ENCODE data around the gene WWC2.

WWC2 gene

DNA sequence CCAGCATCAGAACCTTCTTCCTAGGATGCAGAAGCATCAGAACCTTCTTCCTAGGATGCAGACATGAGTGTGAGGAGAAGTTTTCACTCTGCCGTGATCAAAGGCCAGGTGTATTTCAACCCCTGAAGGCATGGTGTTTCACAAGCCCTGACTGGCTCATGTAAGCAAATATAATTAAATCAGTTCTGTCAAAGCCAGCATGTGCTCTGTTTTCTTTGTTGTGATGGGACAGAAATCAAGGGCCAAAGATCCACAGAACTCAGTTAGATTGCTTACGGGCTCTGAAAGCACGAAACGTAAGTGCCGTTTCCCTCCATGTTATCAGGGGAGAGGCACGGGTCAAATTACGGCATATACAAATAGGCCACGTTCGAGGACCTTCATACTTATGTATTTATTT, 255.2 kb downstream of the WWC2 start:
- no peak for DNase-seq (ENCODE audit: low read depth)

DNA sequence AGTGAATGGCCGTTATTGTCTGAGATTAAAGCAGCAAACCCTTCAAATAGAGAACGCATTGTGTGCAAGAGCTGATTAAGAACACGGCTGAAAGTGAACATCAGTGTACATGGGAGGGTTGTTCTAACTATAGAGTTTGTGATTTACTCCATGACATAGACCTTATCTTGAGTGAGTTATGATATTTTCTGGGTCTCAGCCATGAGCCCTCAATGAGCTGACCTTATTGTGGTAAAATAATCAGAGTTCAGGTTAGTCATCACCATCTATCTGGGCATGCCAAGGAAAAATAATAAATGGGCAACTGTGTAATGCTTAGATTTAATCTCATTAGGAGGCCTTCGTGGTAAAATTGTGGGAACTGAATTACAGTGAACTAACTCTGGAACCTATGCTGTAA, 256.3 kb downstream of the WWC2 start:
- DNase-seq (ENCODE audit: low read depth), result no peak

DNA sequence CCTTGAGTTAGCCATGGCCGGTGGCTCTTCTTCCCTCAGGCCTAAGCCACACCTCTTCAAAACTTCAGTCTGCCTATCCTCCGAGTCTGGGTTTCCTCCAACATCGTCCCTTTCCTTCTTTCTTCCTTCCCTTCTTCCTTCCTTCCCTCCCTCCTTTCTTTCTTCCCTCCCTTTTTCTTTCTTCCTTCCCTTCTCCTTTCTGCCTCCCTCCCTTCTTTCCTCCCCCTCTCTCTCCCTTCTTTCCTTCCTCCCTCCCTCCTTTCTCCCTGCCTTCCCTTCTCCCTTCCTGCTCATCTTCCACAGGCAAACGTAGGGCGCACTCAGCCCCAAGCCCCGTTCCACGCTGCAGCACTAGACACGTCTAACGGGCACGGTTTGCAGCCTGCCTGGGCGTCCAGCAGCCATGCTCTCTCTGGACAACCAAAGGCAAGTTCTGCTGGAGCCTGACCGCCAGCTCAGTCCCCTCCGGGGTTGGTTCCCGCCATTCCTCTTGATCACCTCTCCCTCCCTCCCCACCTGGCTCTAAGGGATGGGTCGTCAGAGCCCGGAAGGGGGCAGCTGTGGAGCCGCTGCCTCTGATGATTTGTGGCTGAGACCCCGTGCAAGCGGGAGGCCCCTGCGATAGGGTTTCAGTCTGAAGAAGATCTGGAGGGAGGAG, 257.2 kb downstream of the WWC2 start:
- no peak for DNase-seq (ENCODE audit: low read depth)

DNA sequence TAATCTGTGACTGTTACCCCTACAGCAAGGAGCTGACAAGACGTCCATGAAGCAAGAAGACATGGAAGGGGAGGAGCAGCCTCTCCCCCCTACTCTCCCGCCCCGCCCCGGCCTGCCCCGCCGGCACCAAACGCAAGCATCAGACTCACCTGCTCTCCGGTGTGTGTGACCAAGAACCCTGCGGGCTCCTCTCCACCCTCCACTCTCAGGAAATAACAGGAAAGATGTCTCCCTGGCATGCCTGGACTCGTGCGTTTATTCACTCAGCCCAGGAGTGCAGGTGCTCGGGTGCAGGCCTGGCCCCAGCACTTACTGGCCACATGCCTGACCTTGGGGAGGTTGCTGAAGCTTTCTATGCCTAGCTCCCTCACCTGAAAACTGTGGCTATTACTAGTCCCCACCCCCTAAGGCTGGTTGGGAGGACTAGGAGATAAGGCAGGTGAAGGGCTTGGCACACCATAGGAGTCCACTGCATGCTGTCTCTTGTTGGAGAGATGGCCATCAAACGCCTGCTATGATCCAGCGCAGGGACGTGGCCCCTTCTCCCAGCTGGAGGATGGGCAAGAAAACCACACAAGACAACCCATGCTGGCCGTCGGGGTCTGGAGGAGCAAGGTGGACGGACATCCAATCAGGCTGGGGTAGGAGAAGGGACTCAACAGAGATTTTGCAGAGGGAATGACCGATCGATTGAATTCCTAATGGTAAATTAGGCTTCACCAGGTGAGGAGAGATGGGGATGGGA, 258.0 kb downstream of the WWC2 start:
- no peak for DNase-seq (ENCODE audit: low read depth)

DNA sequence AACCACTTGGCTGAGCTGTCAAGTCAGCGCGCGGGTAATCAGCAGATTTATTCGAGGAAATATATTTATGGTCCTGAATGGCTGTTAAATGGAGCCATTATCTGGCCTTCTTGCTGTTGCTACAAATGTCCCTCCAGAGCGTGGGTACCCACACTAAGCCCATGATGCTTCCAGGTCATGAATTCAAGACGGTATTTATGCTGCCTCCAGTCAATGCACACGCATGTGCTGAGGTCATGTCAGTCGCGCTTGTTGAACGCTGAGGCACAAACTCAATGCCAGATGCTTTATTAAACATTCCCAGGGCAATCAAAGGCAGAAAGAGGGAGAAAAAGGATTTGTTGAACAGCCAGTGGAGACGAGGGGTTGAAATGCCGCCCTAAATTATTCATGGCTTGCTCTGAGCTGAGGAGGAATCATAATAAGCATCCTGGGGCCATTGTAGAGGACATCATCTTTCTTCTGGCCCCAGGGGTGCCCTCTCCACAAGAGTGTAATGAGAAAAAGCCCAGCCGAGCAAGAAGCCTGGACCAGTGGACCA, 259.2 kb downstream of the WWC2 start:
- no peak for DNase-seq (ENCODE audit: low read depth)

DNA sequence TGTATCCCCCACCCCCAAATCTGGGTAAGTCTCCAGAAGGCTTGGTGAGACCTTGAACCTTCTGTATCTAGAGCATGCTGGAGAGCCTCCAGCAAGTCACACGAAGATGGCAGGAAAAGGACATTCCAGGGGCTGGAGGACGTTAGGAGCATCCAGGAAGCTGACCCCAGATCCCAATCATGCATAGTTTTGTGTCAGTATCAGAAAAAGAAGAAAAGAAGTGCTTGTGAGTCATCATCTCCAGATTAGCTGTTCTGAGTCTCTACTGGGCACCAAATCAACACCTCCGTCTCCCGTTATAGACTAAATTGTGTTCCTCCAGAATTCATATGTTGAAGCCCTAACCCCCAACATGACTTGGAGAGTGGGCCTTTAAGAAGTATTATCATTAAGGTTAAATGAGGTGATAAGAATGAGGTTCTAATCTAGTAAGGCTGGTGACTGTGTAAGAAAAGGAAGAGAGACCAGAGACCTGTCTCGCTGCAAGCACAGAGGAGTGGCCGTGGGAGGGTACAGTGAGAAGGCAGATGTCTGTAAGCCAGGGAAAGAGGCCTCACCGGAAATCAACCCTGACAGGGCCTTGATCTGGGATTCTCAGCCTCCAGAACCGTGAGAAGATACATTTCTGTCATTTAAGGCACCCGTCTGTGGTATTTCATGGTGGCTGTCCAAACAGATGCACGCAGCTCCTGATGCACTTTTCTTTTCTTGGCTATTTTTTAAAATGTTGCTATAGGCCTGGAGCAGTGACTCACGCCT, 261.3 kb downstream of the WWC2 start:
- DNase-seq (ENCODE audit: low read depth), result no peak

DNA sequence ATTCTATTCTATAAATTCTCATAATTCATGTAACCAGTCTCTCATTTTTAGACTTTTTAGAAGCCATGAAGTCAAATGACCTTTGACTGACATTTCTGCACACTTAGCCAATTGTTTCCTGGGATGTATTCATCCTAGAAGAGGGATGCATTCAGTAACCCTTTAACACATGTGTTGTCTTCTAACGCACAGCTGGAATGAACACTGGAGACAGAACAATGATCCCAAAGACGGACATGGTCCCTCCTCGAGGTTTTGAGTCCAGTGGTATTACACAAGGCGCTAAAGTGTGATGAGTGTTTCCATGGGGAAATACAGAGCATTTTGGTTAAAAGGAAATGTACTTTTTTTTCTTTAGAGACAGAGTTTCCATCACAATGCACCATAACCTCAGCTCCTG, 263.0 kb downstream of the WWC2 start:
- DNase-seq (ENCODE audit: low read depth), result no peak

DNA sequence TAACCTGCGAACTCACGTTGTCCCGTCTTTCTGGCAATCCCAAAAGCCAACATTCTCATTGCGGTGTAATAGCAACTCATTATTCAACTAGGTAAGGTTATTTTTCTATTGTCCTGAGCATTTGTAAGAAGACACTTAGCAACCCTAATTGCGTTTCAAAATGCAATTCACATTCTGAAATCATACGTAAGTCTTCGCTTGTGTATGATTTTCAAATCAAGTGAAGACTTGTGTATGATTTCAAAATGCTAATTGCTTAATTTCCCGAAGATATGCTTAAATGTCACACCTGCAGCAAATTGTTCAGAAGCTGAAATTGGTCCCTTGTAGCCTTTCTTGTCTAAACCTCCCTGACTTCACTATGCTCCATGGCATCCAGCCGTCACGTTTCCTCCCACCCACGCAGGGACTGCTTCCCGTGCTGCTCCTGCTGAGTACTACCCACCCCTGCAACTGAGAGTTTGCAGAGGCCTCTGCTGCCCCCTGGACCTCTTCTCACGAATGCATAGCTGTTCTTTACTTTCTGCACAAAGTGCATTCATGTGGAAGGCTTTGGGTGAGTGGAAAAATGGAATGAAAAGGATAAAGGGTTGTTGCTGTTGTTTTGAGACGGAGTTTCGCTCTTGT, 264.0 kb downstream of the WWC2 start:
- no peak for DNase-seq (ENCODE audit: low read depth)

DNA sequence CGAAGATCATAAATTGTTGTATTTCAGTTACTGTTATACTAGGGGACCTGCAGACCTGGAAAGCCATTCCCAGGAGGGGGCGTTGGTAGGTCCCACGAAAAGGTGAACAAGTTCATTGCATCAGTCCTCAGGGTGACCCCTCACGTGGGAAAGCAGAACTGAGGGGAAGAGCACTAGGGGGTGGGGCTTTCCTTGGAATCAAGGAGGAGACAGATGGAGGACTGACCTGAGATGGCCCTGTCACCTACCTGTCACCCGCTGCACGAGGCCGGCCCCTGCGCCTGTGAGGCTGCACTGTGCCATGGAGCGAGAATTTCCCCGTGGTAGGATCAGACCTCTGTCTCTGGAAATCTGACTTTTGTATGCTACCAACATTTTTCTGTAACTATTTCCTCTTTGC, 265.0 kb downstream of the WWC2 start:
- no peak for DNase-seq (ENCODE audit: low read depth)

DNA sequence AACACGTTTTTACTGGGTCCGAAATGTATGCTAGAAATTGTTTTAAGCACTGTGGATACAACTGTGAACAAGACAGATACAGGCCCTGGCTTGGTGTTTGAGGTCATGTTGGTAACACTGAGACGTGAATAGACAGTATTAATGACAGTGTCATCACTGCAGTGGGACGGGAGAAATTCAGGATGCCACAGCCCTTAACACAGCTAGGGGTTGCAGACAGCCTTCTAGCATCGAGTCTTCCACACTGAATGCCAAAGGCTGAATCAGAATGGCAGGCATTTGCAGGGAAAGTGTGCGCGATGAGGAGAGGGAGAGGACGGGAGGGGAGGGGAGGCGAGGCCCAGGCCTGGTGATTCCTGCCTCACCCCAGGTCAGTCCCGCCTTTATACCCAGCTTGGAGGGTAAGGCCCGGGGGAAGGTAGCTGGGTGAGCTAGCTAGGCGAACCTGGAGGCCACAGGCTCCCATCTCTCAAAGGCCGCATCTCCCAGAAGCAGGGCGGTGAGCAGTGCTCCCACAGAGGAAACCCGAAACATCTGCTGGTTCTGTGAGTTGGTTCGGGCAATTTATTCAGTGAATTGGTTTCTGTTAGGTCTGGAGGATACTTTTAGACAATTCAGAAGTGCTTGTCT, 267.3 kb downstream of the WWC2 start:
- no peak for DNase-seq (ENCODE audit: low read depth)

DNA sequence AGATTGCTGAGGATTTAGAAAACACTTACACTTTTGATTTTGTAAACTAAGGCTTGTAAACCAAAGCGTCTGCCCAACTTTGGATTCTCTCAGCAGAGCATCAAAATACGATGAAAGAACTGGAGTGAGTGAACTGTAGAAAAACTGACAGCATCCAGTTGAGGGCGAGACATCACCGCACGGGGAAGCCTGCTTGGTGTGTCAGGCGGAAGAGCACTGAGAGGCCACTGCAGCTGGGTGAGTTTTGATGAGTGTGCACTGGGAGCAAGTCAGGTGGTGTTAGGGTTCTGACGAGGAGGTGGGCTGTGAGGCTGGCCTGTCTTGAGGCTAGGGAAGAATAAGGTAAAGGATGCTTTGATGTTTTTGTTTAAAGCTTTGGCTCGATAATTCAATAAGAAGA, 270.0 kb downstream of the WWC2 start:
- DNase-seq (ENCODE audit: low read depth), result no peak

Measured in HS-27A (cell line).